ENCODE results near the gene VWA1.

Gene VWA1, protein sequence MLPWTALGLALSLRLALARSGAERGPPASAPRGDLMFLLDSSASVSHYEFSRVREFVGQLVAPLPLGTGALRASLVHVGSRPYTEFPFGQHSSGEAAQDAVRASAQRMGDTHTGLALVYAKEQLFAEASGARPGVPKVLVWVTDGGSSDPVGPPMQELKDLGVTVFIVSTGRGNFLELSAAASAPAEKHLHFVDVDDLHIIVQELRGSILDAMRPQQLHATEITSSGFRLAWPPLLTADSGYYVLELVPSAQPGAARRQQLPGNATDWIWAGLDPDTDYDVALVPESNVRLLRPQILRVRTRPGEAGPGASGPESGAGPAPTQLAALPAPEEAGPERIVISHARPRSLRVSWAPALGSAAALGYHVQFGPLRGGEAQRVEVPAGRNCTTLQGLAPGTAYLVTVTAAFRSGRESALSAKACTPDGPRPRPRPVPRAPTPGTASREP

DNA sequence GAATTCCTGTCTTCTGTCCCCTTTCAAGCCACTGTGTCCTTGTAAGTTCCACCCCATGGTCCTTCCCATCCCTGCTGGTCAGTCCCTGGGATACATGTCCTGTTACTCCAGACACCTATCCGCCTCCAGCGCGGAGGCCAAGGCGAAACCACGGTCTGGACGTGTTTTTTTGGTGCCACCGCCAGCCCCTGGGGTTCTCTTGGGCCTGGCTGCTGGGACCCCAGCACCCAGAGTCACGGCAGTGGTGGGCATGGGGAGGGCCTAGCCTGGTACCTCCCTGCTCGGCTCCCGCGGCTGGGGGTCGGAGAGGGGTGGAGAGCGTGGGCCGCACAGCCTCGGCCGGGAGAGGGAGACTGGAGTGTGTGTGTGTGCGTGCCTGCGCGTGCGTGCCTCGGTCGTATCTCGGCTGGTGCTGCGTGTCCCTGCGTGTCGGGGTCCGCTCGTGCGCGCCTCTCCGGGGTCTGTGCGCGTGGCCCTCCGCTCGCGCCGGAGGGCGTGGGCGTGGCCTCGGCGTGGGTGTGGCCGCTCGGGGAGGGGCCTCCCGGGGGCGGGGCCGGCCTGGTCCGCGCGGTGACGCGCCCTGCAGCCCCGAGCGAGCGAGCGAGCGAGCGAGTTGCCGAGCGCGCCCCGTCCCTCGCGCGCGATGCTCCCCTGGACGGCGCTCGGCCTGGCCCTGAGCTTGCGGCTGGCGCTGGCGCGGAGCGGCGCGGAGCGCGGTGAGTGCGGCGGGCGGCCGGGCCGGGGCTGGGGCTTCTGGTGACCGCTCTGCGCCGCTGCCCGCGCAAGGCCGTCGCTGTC lies at the start of gene VWA1:
Gene VWA1 (plus strand): TSS at position 585 of the 798 bp plus-strand sequence. CDS start 59 bp downstream, at position 644.
- peaks cover 7% of the 10 kb centered on the region for H3K4me1 Mint-ChIP-seq
- H3K4me3 Mint-ChIP-seq = peak within 1 kb of the TSS; percentile 49
- H3K27me3 Mint-ChIP-seq = peaks cover 7% of the 10 kb centered on the region
- H3K9me3 Mint-ChIP-seq = no peaks in the 10 kb centered on the region
- no peak within 1 kb of the TSS for H3K27ac Mint-ChIP-seq
- no peaks in the 10 kb centered on the region for H3K36me3 Mint-ChIP-seq

DNA sequence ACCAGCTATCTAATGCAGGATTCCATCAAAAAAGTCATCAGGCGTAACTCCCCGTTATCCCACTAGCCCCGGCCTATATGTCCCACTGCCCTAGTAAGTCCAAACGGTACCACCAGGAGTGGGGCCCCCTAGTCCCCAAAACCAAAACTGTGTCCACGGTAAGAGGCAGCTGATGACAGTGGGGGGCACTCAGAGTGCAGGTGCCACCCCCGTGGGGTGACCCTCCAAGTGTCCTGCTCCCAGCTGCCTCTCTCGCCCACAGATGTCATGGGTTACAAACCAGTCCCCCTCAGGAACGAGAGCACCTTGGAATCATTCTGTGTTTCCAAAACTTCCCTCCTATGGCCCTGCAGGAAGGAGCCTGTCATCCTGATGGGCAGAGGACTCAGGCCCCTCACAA lies 49.6 kb upstream of the VWA1 start:
- Mint-ChIP-seq H3K27me3 (no peaks in the 10 kb centered on the region), H3K9me3 (no peaks in the 10 kb centered on the region), H3K27ac (no peak overlapping the region), H3K36me3 (peaks cover 2% of the 10 kb centered on the region), H3K4me1 (no peaks in the 10 kb centered on the region), H3K4me3 (no peak overlapping the region)

DNA sequence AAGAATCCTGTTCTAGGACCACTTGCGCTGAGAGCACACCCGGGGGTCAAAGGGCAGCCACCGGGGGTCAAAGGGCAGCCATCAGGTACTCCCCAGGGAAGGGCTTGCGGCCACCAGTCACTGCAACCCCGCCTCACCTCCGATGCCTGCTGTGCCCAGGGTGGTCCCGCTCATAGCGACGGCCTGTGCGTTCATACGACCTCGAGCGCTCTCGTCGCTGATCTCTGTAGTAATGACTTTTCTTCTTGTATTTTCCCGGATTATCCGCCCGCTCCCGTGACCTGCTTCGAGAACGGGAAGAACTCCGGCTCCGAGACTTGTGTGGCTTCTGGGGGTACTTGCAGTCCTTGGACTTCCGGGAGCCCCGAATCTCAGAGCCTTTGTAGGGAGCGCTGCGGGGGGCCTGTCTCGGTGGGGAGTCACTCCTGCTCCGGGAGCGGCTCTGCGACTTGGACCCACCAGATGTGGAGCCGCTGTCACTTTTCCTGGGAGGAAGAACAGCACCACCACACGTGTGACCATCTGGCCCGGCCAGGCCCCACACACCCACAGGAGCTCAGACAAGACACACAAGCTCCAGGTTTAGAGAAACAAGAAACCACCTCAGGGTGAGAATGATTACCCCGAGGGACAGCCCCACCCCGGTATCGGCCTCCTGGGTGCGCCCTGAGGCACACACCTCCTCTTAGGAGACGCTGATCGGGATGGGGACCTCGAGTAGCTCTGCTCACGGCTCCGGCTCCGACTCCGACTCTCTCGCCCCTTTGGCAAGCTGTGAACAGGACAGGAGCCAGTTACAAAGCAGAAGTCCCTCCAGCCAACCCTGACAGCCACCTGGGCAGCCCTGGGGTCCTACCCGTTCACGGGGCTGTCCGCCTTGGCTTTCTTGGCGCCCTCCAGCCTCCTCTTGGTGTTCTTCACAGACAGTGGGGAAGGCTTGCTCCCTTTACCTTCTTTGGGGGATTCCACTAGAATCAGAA lies 48.1 kb upstream of the VWA1 start:
- Mint-ChIP-seq H3K4me1 (peaks cover 4% of the 10 kb centered on the region), H3K27ac (no peak overlapping the region), H3K4me3 (no peak overlapping the region), H3K36me3 (peaks cover 9% of the 10 kb centered on the region), H3K9me3 (no peaks in the 10 kb centered on the region), H3K27me3 (no peaks in the 10 kb centered on the region)

DNA sequence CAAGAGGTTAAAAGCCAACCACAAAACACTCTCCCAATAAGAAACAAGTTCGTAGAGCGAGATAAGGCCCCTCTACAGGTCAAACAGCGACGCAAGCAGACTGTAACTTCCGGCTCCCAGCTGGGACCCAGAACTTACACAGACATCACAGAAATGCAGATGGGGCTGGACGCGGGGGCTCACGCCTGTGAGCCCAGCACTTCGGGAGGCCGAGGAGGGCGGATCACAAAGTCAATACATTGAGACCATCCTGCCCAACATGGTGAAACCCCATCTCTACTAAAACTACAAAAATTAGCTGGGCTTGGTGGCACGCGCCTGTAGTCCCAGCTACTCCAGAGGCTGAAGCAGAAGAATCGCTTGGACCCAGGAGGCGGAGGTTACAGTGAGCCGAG lies 47.4 kb upstream of the VWA1 start:
- Mint-ChIP-seq H3K9me3 (no peaks in the 10 kb centered on the region), H3K36me3 (peaks cover 9% of the 10 kb centered on the region), H3K27me3 (no peaks in the 10 kb centered on the region), H3K4me3 (no peak overlapping the region), H3K4me1 (peaks cover 7% of the 10 kb centered on the region), H3K27ac (no peak overlapping the region)

DNA sequence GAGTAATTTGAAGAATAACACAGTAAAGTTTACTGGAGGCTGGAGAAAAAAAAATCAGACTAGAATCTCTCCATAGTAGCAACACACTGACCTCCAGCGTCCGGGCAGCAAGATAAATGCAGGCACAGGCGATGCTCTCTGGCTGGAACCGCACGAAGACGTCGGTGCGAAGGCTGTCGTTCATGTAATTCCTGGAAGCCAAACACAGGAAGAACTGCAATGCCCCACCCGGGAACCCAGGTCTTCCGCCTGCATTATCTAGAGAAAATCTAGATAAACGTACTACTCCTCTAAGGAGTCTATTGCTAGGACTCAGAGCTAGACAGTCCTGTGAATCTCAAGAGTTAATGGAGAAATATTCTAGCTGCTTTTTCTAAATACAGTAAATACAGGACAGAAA lies 44.8 kb upstream of the VWA1 start:
- no peaks in the 10 kb centered on the region for H3K9me3 Mint-ChIP-seq
- no peak overlapping the region for H3K27ac Mint-ChIP-seq
- H3K36me3 Mint-ChIP-seq = peaks cover 15% of the 10 kb centered on the region
- peaks cover 17% of the 10 kb centered on the region for H3K4me1 Mint-ChIP-seq
- no peak overlapping the region for H3K4me3 Mint-ChIP-seq
- H3K27me3 Mint-ChIP-seq = no peaks in the 10 kb centered on the region

DNA sequence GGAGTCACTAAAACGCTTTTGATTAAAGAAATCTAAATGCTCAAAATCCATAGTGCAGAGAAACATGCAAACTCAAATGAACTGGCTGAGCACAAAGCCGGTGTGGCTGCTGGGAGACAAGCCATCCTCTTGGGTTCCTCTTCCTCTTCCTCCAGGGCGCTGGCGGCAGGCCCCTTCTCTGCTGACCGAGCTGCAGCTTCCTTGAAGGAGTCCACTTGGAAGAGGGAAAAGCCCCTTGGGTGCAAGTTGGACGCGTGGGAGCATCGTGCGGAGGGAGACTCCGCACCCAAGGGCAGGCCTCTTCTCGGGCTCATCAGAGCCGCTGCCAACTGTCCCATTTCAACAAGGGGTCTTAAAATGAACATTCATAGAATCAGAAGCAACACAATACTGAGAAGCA lies 44.3 kb upstream of the VWA1 start:
- H3K27ac Mint-ChIP-seq = peak overlapping the region; percentile 41
- peaks cover 16% of the 10 kb centered on the region for H3K36me3 Mint-ChIP-seq
- H3K4me1 Mint-ChIP-seq = peaks cover 19% of the 10 kb centered on the region
- H3K4me3 Mint-ChIP-seq = no peak overlapping the region
- H3K9me3 Mint-ChIP-seq = no peaks in the 10 kb centered on the region
- H3K27me3 Mint-ChIP-seq = no peaks in the 10 kb centered on the region

DNA sequence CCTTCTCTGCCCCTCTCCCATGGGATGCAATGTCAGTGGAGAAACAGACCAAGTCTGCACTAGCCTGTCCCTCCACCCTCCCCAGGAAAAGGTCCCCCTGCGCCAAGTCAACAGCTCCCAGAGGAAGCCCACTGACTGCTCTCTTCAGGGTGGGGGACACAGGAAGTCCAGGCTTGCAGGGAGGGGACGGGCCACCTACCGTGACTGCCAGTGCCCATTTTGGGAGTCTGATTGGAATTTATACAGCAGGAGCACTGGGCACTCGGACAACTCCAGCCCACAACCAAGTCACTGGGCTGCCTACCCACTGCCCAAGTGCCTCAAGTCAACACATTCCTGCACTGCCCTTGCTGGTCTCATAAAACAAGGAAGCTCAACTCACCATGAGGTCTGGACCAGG lies 42.5 kb upstream of the VWA1 start:
- peaks cover 22% of the 10 kb centered on the region for H3K4me1 Mint-ChIP-seq
- no peaks in the 10 kb centered on the region for H3K9me3 Mint-ChIP-seq
- no peak overlapping the region for H3K4me3 Mint-ChIP-seq
- peaks cover 14% of the 10 kb centered on the region for H3K36me3 Mint-ChIP-seq
- no peaks in the 10 kb centered on the region for H3K27me3 Mint-ChIP-seq
- H3K27ac Mint-ChIP-seq = no peak overlapping the region

DNA sequence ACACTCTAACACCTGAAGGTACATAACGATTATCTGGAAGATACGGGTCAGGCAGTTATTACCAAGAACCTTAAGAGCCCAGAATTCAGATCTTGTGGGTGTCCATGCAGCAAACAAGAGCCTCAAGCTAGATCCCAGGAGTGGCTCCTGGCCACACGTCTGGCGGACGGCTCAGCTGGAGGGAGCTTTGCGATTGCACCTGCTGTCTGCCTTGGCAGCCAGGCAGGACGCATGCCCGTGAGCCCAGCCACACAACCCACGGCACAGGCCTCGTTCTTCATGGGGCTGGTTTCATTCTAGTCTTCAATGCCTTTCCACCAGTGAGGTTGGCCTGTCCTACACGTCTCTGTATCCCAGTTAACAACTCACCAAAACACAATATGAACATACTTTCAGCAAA lies 42.1 kb upstream of the VWA1 start:
- no peak overlapping the region for H3K4me3 Mint-ChIP-seq
- peaks cover 16% of the 10 kb centered on the region for H3K36me3 Mint-ChIP-seq
- peaks cover 25% of the 10 kb centered on the region for H3K4me1 Mint-ChIP-seq
- no peaks in the 10 kb centered on the region for H3K27me3 Mint-ChIP-seq
- no peaks in the 10 kb centered on the region for H3K9me3 Mint-ChIP-seq
- H3K27ac Mint-ChIP-seq = peak overlapping the region; percentile 31

DNA sequence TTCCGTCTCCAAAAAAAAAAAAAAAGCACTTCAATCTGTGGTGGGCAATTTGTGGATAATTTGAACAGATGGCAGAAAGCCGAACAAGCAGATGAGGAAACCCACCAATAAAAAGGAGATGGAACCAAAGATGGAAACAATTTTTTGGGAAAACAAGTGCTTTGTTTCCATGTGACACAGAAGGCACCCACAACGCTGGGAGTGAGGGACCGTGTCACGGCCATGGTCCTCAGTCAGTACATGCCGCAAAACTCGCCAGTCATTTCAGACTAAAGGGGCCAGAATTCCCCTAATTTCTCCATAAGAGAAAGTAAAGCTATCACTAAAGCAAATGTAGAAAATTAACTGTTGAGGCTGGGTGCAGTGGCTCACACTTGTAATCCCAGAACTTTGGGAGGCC lies 41.4 kb upstream of the VWA1 start:
- Mint-ChIP-seq H3K4me1 (peaks cover 25% of the 10 kb centered on the region), H3K4me3 (no peak overlapping the region), H3K27me3 (no peaks in the 10 kb centered on the region), H3K9me3 (no peaks in the 10 kb centered on the region), H3K36me3 (peaks cover 16% of the 10 kb centered on the region), H3K27ac (no peak overlapping the region)

DNA sequence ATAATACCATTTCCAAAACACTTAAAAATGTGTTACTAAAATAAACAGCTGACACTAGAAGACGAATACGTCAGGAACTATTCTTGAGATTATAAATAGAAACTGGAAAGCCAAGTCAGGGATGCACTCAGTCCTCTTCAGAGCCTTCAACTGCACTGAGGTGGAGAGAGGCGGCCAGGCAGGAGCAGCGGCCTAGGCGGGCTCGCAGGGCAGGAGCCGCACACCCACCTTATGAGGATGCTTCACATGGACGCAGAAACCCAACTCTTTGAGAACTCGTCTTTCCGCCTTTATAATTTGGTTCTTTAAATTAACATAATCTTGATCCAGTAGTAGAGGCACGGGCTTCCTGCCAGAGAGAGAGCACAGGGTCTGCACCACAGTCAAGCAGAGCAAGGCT lies 40.3 kb upstream of the VWA1 start:
- Mint-ChIP-seq H3K4me1 (peaks cover 25% of the 10 kb centered on the region), H3K9me3 (no peaks in the 10 kb centered on the region), H3K27ac (peak overlapping the region; percentile 52), H3K4me3 (peak overlapping the region; percentile 36), H3K27me3 (no peaks in the 10 kb centered on the region), H3K36me3 (peaks cover 18% of the 10 kb centered on the region)

DNA sequence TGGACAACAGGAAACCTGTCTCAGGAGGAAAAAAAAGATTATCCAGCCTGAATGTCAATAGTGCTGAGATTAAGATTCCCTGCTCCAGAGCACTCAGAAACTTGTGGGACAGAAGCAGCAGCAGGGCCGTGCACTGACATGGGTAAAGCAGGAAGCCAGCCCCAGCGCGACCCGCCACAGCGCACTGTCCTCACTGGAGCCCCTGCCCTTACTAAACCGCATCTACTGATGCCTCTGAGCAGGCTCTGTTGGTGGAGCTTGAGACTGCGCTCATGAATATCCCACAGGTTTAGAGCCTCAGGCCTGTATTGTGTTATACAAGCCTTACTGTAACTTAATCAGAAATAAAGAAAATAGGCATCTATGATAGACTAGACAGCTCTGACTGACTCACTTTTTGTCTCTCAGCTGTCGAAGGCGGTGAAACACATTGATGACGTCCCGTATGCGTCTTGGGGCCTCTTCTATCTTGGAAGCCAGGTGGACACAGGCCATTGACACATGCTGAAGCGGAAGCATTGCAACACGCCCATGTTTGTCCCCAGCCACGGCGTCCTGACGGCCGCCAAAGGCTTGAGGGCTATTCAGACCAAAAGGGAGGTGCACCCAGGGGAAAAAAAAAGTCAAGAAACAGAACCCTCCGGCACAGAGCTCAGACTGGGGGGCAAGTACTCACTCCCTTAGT lies 37.5 kb upstream of the VWA1 start:
- peak overlapping the region; percentile 85 for H3K27ac Mint-ChIP-seq
- peak overlapping the region; percentile 97 for H3K4me3 Mint-ChIP-seq
- H3K36me3 Mint-ChIP-seq = peaks cover 18% of the 10 kb centered on the region
- no peaks in the 10 kb centered on the region for H3K9me3 Mint-ChIP-seq
- H3K4me1 Mint-ChIP-seq = peaks cover 38% of the 10 kb centered on the region
- no peaks in the 10 kb centered on the region for H3K27me3 Mint-ChIP-seq

DNA sequence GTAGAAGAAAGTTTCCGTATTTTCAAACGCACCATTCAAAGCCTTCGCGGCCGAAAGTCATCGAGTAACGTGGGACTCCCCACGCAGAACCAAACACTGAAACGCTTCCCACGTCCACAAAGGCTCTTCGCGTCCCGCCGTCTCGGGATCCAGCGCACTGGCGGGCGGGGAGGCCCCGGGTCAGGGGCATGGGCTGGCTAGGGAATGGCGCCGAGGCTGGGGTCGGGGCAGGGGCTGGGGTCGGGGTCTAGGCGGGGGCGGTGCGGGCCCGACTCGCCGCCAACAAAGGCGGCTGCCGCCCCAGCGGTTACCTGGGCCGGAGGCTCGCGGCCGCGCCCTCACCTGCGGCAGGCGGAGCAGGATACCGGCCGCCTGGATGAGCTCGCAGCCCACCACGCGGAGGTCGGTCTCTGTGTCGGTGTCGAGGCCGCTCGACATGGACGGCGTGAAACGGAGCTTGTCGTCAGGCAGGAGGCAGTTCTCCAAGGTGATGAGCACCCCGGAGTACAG lies 36.8 kb upstream of the VWA1 start:
- Mint-ChIP-seq H3K4me1 (peaks cover 43% of the 10 kb centered on the region), H3K36me3 (peaks cover 18% of the 10 kb centered on the region), H3K27me3 (no peaks in the 10 kb centered on the region), H3K4me3 (peak overlapping the region; percentile 97), H3K27ac (peak overlapping the region; percentile 85), H3K9me3 (no peaks in the 10 kb centered on the region)

DNA sequence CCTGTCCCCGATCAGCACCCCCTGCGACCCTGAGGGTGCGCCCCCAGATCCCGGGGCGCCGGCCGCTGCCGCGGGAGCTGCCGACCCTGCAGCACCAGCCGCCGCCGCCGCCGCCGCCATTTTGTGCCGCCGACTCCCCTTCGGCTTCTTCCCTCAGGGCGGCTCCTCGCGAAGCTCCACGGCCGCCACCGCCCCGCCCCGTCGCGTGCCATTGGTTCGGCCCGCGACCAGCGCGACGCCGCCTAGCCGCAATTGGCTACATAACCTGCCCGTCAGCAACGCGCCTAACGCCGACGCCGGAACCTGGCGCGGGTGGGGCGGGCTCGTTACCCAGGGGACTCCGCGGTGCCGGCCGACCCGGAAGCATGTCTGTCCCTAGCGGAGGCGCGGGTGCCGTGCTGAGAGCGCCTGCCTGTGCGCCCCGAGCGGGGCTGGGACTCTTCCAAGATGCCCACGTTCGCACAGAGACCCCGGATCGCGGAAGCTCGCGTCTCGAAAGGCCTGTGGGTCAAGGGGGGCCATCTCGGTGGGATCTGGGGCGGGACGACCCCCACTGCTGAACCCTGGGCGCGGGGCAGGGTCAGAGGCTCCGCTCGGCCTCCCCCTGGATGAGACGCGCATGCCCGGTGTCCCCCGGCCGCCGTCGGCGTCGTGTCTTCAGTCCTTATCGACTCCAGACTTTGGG lies 36.2 kb upstream of the VWA1 start, which contains the start of gene CCNL2:
Gene CCNL2 (minus strand): TSS at position 149 of the 685 bp plus-strand sequence. CDS start 29 bp downstream, at position 120.
- Mint-ChIP-seq H3K27me3 (no peaks in the 10 kb centered on the region), H3K9me3 (no peaks in the 10 kb centered on the region), H3K4me1 (peaks cover 45% of the 10 kb centered on the region), H3K36me3 (peaks cover 18% of the 10 kb centered on the region), H3K4me3 (peak within 1 kb of the TSS; percentile 97), H3K27ac (peak within 1 kb of the TSS; percentile 85)

Data from activated naive CD4-positive, alpha-beta T cell treated with anti-CD3 and anti-CD28 coated beads, Interleukin-2, amount 50 U/mL, for 24 hours (primary cell).